ENCODE measurements around the gene DMAC2L.

DNA sequence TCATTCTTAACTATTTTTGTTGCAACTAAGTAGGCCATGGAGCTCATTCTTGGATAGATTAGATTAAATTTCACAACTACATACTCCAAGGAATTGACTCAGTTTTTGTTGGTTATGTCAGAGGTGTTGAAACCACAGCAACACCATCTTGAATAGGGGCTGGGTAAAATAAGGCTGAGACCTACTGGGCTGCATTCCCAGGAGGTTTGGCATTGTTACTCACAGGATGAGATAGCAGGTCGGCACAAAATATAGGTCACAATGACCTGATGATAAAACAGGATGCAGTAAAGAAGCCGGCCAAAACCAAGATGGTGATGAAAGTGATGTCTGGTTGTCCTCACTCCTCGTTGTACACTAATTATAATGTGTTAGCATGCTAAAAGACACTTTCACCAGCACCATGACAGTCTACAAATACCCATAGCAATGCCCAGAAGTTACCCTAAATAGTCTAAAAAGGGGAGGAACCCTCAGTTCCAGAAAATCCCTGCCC is 20.9 kb downstream of the DMAC2L start:
- TF ChIP-seq, protein P1, sequence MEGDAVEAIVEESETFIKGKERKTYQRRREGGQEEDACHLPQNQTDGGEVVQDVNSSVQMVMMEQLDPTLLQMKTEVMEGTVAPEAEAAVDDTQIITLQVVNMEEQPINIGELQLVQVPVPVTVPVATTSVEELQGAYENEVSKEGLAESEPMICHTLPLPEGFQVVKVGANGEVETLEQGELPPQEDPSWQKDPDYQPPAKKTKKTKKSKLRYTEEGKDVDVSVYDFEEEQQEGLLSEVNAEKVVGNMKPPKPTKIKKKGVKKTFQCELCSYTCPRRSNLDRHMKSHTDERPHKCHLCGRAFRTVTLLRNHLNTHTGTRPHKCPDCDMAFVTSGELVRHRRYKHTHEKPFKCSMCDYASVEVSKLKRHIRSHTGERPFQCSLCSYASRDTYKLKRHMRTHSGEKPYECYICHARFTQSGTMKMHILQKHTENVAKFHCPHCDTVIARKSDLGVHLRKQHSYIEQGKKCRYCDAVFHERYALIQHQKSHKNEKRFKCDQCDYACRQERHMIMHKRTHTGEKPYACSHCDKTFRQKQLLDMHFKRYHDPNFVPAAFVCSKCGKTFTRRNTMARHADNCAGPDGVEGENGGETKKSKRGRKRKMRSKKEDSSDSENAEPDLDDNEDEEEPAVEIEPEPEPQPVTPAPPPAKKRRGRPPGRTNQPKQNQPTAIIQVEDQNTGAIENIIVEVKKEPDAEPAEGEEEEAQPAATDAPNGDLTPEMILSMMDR (IDR thresholded peaks at IDR 0.05): no peak
- TF ChIP-seq POLR2A (IDR thresholded peaks at IDR 0.05) (no peak), POLR2AphosphoS5 (IDR thresholded peaks at IDR 0.05) (no peak)
